ENCODE data around the gene IFT57.

- TF ChIP-seq POLR2A (IDR thresholded peaks at IDR 0.05; ENCODE audit: low read depth, low read length) (no peak), POLR2AphosphoS5 (IDR thresholded peaks at IDR 0.05; ENCODE audit: low read depth, low read length) (no peak)
These were observed 28.4 kb upstream of the IFT57 start for GRCh38 chr3:108250626-108251025.

All from GM12892 (cell line).